OCI-LY1 (cell line): ENCODE data around the gene SMAD6.
A peak's percentile ranks its signal among the peaks of the same experiment; 100 is the strongest.

Experiments used
- H2AFZ ChIP-seq: fragments of 200-600 bp; sonication (generic), shearing (Covaris generic); 2 replicates; pipeline ENCODE4 v1.6.0; 2014; ENCODE audit warnings: antibody characterized with exemption, mild to moderate bottlenecking, low read length
- H3F3A ChIP-seq: fragments of 200-600 bp; sonication (generic), shearing (Covaris generic); 2 replicates; pipeline ENCODE4 v1.6.0; 2014; ENCODE audit warnings: mild to moderate bottlenecking, antibody characterized with exemption, low read length, moderate library complexity; ENCODE audit not compliant: insufficient read depth
- H3K27ac ChIP-seq: fragments of 200-600 bp; sonication (generic); 2 replicates; pipeline ENCODE4 v1.5.1; 2014; ENCODE audit warnings: low read length, mixed run types, mild to moderate bottlenecking, low read depth; ENCODE audit not compliant: poor library complexity, severe bottlenecking
- H3K27me3 ChIP-seq: fragments of 200-600 bp; sonication (generic); 2 replicates; pipeline ENCODE4 v1.6.0; 2014; ENCODE audit warnings: antibody characterized with exemption, mild to moderate bottlenecking, low read length, moderate library complexity; ENCODE audit not compliant: insufficient read depth
- H3K36me3 ChIP-seq: fragments of 200-600 bp; sonication (generic); 2 replicates; pipeline ENCODE4 v1.6.1; 2014; ENCODE audit warnings: mild to moderate bottlenecking, antibody characterized with exemption, low read length, moderate library complexity, mixed read lengths; ENCODE audit not compliant: insufficient read depth
- H3K4me1 ChIP-seq: fragments of 200-600 bp; sonication (generic); 2 replicates; pipeline ENCODE4 v1.5.1; 2014; ENCODE audit warnings: mild to moderate bottlenecking, low read length, moderate library complexity; ENCODE audit not compliant: insufficient read depth, severe bottlenecking
- H3K4me2 ChIP-seq: fragments of 200-600 bp; sonication (generic), shearing (Covaris generic); 2 replicates; pipeline ENCODE4 v1.6.1; 2014; ENCODE audit warnings: low read length
- H3K4me3 ChIP-seq: fragments of 200-600 bp; sonication (generic); 2 replicates; pipeline ENCODE4 v1.5.1; 2014; ENCODE audit warnings: low read length, low read depth, mild to moderate bottlenecking, mixed read lengths; ENCODE audit not compliant: poor library complexity, severe bottlenecking
- H3K79me2 ChIP-seq: fragments of 200-600 bp; shearing (Covaris generic); 2 replicates; pipeline ENCODE4 v1.6.1; 2016; ENCODE audit warnings: mixed run types, low read length, mixed read lengths; ENCODE audit not compliant: insufficient read depth
- H3K9ac ChIP-seq: fragments of 200-600 bp; sonication (generic), shearing (Covaris generic); 2 replicates; pipeline ENCODE4 v1.6.1; 2014; ENCODE audit warnings: mild to moderate bottlenecking, low read length, mixed read lengths
- H3K9me2 ChIP-seq: fragments of 200-600 bp; sonication (generic), shearing (Covaris generic); 2 replicates; pipeline ENCODE4 v1.6.1; 2014; ENCODE audit warnings: low read depth, mild to moderate bottlenecking, low read length, mixed read lengths
- H3K9me3 ChIP-seq: fragments of 200-600 bp; shearing (Covaris generic); 2 replicates; pipeline ENCODE4 v1.6.1; 2014; ENCODE audit warnings: low read length, mixed read lengths
- H4K20me1 ChIP-seq: fragments of 200-600 bp; sonication (generic), shearing (Covaris generic); 2 replicates; pipeline ENCODE4 v1.6.0; 2016; ENCODE audit warnings: mild to moderate bottlenecking, low read length; ENCODE audit not compliant: insufficient read depth
- EZH2 ChIP-seq: fragments of 200-600 bp; sonication (generic), shearing (Covaris generic); IDR thresholded peaks from 2 replicates; pipeline ENCODE4 v1.8.0; 2017; ENCODE audit warnings: borderline replicate concordance, mixed run types, mild to moderate bottlenecking, antibody characterized with exemption, low read length, moderate library complexity, mixed read lengths
- TF ChIP-seq, protein P1 (sequence below): fragments of 200-600 bp; sonication (generic), shearing (Covaris generic); IDR thresholded peaks from 2 replicates; pipeline ENCODE4 v1.5.1; 2017; ENCODE audit warnings: mild to moderate bottlenecking, antibody characterized with exemption, low read length, moderate library complexity, mixed read lengths

SMAD6 gene

GRCh38 chr15:66704803-66705153 lies 2.7 kb downstream of the SMAD6 start:
- no peaks in the 10 kb centered on the region for H4K20me1 ChIP-seq
- H3F3A ChIP-seq: no peaks in the 10 kb centered on the region
- H3K27me3 ChIP-seq: no peaks in the 10 kb centered on the region
- H3K9me3 ChIP-seq: no peaks in the 10 kb centered on the region
- peak overlapping the region; percentile 83 for H3K4me3 ChIP-seq
- H3K9ac ChIP-seq: peak overlapping the region; percentile 98
- peaks cover 62% of the 10 kb centered on the region for H3K4me1 ChIP-seq
- H3K9me2 ChIP-seq: no peaks in the 10 kb centered on the region
- H3K79me2 ChIP-seq: peaks cover 13% of the 10 kb centered on the region
- no peak overlapping the region for H2AFZ ChIP-seq
- H3K36me3 ChIP-seq: no peaks in the 10 kb centered on the region
- peak overlapping the region; percentile 94 for H3K4me2 ChIP-seq
- H3K27ac ChIP-seq: peak overlapping the region; percentile 73
- no peak for TF ChIP-seq EZH2
- TF ChIP-seq, protein P1, sequence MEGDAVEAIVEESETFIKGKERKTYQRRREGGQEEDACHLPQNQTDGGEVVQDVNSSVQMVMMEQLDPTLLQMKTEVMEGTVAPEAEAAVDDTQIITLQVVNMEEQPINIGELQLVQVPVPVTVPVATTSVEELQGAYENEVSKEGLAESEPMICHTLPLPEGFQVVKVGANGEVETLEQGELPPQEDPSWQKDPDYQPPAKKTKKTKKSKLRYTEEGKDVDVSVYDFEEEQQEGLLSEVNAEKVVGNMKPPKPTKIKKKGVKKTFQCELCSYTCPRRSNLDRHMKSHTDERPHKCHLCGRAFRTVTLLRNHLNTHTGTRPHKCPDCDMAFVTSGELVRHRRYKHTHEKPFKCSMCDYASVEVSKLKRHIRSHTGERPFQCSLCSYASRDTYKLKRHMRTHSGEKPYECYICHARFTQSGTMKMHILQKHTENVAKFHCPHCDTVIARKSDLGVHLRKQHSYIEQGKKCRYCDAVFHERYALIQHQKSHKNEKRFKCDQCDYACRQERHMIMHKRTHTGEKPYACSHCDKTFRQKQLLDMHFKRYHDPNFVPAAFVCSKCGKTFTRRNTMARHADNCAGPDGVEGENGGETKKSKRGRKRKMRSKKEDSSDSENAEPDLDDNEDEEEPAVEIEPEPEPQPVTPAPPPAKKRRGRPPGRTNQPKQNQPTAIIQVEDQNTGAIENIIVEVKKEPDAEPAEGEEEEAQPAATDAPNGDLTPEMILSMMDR: no peak

- H2AFZ ChIP-seq: no peak overlapping the region
- H3K27ac ChIP-seq: peak overlapping the region; percentile 73
- TF ChIP-seq EZH2: no peak
- TF ChIP-seq, protein P1: no peak
- H3K4me3 ChIP-seq: peak overlapping the region; percentile 83
- H3K9me3 ChIP-seq: no peaks in the 10 kb centered on the region
- H3K79me2 ChIP-seq: peaks cover 13% of the 10 kb centered on the region
- H3K4me1 ChIP-seq: peaks cover 63% of the 10 kb centered on the region
- H3K36me3 ChIP-seq: no peaks in the 10 kb centered on the region
- no peaks in the 10 kb centered on the region for H3F3A ChIP-seq
- H3K4me2 ChIP-seq: peak overlapping the region; percentile 94
- no peaks in the 10 kb centered on the region for H4K20me1 ChIP-seq
- no peaks in the 10 kb centered on the region for H3K9me2 ChIP-seq
- peak overlapping the region; percentile 98 for H3K9ac ChIP-seq
- no peaks in the 10 kb centered on the region for H3K27me3 ChIP-seq
Observed at GRCh38 chr15:66705277-66706146, 3.5 kb downstream of the SMAD6 start.

DNA sequence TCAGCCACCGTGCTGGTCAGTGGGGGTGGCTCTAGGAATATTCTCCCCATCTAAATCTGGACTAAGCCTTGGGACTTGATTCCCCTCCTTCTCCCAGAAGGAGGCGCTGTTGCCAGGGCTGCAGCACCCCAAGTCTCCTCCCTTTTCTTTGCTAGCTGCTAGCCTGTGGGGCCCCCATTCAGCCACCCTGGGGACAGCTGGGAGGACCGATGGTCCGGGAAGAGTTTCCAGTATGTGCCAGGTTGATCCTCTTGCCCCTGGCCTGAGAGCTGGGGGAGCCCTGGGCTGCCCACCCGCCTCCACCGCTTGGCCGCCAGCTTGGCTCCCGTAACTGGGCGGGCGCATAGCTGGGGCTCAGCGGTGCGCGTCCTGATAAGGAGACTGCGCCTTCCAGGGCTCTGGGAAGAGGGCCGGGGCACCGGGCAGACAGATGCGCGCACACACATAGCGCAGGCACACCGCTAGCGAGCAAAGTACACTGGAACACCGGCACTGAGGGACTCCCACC lies 4.2 kb downstream of the SMAD6 start:
- Histone ChIP-seq H3F3A (no peaks in the 10 kb centered on the region), H3K9me3 (no peaks in the 10 kb centered on the region), H3K79me2 (peaks cover 13% of the 10 kb centered on the region), H3K4me3 (peak overlapping the region; percentile 83), H3K9ac (no peak overlapping the region), H3K4me1 (peaks cover 69% of the 10 kb centered on the region), H4K20me1 (no peaks in the 10 kb centered on the region), H2AFZ (no peak overlapping the region), H3K4me2 (peak overlapping the region; percentile 94; the same call in 1 of the 2 replicates), H3K36me3 (no peaks in the 10 kb centered on the region), H3K27me3 (no peaks in the 10 kb centered on the region), H3K27ac (peak overlapping the region; percentile 52), H3K9me2 (no peaks in the 10 kb centered on the region)
- no peak for TF ChIP-seq EZH2
- TF ChIP-seq, protein P1: peak; percentile 56; the same call in 1 of the 2 replicates
